DMS153 treated with DMSO at 0.1 percent for 48 hours (cell line): ENCODE data around the gene HSD17B8.

Experiments used
- DNase-seq: peaks from one replicate; lab custom pipeline; 2025; ENCODE audit not compliant: unreplicated experiment; lab: John Stamatoyannopoulos, UW

HSD17B8 gene

DNA sequence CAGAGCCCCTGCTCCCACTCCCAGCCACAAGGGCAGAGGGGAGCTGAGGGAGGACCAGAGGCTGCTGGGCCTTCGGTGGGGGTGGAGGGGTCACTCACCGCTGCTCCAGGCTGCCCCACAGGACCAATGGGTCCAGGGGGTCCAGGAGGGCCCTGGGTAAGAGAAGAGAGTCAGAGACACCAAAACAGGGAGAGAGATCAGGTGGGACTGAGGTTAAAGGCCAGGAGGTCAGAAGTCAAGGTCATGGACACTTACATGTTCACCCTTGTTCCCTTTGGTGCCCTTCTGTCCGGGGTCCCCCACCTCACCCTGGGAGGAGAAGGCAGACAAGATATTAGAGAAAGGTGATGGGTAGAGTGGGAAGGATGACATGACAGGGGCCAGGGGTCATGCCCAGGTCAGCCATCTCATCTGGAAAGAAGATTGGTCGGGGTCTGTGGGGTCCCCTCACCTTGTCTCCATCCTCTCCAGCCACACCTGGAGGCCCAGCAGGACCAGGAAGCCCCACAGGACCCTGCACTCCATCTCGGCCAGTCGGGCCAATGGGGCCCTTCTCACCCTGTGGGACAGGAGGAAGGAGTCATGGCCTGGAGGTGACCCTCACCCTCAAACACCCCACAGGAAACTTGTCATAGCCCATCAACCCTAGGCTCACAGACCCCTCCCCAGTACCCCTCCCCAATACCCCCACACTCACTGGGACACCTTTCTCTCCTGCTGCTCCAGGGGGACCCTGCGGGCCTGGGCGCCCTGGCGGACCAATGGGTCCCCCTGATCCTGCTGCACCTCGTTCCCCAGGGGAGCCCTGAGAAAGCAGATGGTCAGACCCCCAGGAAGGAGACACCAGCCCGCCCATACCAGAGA is 33.2 kb upstream of the HSD17B8 start:
- no peak for DNase-seq

DNA sequence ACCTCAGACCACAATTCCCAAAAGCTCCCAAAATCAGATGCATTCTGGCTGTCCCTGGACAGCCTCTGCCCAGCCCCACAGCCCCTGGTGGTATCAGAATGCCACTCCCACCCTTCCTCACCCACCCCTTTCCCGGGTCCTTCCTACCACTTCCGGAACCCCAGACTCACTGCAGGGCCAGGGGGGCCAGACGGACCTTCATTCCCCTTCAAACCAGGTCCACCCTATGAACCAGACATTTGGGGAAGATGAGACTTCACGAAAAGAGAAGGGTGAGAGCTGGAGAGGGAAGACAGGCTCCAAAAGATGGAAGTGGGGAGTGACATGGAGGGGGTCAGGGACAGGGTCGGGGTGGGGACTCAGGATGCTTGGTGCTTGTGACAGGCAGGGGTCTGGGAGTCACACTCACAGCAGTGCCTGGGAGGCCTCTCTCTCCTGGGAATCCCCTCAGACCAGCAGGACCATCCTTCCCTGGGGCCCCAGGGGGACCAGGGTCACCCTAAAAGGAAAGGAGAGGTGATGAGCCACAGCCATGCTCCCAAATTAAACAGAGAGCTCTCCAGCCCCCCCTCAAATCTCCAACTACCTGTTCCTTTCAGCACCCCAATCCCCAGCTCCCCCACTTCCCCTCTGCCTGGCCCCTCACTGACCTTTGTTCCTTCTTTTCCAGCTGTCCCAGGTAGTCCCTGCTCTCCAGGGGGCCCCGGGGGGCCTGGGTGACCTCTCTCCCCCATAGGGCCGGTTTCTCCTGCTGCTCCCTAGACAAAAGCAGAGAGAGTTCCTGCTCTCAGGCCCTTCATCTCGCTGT is 32.4 kb upstream of the HSD17B8 start:
- DNase-seq: no peak

DNA sequence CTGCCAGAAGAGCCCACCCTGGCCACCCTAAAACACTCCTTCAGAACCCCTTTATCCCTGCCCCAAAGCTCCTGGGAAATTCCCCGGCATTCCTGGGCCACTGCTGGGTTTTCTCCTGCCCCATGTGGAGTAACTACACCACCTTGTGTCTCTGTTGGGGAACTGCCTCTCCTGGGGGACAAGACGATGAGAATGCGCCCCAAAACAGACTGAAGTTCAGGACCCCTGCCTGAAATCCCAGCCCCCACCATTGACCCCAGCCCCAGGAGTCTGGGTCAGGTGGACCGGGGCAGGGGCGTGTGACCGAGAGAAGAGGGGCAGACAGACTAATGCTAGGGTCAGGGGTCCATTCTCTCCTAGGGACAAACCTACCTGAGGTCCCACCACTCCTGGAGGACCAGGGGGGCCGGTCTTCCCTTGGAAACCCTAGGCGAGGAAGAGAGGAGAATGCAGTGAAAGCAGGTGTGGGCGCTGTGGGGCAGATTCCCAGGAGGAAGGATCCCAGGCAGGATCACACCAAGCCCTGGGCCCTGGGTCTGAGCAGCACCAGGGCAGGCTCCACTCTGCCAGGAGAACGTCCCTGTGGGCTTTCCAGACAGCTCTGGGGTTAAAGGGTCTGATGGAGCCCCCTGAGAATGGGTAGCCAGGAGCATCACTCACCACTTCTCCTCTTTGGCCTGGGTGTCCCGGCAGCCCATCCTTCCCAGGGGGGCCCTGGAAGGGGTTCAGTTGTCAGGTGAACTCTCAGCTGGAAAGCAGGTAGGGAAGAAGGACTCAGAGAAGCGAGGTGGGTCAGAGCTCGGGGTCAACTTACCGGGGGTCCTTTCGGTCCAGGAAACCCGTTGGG is 31.5 kb upstream of the HSD17B8 start:
- no peak for DNase-seq

DNA sequence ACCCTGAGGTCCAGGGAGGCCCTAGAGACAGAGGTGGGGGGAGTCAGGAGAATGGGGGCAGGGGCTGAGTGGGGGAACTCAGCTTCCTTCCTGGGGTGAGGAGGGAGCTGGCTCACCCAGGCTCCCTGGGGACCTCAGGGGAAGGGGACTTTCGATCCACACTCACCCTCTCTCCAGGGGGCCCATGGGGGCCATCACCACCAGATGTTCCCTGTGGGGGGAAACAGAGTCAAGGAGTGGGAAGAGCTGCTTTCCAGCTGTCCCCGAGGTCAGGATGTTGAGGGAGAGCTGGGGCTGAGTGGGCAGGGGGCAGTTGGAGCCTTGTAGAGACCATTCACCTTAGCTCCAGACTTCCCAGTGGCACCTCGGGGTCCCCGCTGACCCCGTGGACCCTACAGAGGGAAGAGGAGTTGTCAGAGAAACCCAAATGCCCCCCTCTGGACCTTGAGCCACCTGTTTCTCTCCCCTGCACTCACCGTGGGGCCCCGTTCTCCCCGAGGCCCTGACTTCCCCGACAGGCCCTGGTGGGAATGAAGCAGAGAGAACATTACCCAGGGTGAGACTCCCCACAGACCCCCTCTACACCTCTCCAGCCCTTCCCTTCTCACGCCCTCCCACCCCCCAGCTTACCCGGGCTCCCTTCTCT is 30.8 kb upstream of the HSD17B8 start:
- DNase-seq: no peak

DNA sequence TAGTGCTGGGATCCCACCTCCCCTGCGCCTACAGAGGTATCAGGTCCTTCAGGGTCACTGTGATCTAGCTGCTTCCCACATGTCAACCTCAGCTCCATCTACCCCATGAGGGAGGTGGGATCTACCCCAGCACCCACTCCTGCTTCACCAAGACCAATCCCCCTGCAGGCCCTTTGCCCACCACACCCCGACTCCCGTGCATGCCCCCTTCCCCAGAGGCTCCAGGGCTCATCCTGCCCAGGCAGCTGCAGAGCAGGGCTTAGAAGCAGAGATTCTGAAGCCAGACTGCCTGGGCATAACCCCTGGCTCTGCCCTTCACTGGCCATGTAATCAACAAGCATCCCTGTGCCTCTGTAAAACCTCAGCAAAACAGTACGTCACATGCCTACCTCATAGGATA is 29.7 kb upstream of the HSD17B8 start:
- DNase-seq: no peak

DNA sequence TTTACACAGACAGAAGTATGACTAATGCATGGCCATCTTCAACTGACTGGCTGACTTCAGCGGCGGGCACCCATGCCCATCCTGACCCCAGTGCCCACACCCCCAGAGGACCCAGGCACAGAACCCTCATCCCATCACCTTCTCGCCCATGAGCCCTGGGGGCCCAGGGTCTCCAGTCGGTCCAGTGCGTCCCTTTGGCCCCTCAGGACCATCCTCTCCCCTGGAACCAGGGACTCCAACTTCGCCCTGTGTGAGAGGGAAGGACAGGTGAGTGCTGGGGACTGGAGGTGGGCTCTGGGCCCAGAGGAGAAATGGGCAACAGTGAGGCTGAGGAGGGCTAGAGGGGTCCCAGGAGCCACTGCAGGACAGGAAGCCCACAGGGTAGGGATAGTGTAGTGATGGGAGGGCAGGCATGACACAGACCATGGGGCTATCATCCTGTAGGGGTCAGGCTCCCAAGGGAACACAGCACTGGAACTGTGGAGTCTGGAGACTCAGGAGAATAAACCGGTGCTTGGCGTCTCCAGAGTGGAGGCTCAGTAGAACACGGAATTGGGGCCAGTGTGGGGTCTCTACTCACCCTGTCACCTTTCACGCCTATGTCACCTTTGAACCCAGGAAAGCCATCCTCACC is 28.9 kb upstream of the HSD17B8 start:
- no peak for DNase-seq

DNA sequence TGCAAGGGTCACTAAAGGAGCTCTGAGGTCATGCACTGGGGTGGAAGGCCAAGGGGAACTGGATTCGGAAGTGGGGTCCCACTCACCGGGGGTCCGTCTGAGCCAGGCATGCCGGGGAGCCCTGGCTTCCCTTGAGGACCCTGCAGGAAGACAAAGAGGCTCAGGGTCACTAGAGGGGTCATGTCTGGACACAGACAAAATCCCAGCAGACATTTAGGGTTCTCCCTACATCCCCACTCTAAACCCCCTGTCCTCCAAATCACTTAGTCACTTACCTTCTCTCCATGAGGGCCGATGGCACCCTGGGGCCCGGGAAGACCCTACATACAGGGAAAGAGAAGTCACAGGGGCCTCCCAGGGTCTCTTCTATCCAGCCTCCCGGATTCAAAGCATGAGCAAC is 27.5 kb upstream of the HSD17B8 start:
- no peak for DNase-seq

DNA sequence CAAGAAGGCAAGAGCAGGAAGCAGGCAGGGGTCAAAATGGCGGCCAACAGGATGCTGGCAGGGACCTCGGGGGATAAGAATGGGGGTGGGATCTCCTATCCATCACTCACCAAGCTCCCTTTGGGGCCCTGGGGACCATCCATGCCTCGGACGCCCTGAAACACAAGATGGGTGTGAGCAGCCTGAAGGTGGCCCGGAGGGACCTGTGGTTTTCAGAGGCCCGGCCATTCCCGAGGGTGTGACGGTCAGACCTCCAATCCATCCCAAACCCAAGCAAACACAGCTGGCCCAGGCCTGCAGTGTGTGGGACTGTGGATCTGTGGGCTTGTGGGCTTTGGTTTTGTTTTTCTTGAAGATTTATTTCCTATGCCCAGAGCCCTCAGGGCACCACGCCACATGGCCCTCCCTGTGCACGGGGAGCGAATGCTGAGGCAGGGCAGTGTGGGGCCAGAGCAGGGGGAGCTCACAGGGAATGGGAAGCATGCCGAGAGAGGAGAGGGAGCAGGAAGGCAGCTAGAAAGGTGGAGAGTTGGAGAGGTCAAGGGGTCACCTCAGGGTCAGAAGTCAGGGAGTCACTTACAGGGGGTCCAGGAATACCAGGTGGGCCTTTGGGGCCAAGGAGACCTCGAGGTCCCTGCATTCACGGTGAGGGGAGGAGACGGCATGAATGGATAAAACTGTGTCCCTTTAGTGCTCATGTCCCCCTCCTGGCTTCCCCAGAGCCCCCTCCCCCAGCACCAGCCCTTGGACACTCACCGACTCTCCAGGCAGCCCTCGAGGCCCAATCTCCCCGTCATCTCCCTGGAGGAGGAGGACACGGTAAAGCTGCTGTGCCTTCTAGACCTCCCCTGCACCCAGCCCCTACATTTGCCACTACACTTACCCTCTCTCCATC is 26.7 kb upstream of the HSD17B8 start:
- DNase-seq: no peak

DNA sequence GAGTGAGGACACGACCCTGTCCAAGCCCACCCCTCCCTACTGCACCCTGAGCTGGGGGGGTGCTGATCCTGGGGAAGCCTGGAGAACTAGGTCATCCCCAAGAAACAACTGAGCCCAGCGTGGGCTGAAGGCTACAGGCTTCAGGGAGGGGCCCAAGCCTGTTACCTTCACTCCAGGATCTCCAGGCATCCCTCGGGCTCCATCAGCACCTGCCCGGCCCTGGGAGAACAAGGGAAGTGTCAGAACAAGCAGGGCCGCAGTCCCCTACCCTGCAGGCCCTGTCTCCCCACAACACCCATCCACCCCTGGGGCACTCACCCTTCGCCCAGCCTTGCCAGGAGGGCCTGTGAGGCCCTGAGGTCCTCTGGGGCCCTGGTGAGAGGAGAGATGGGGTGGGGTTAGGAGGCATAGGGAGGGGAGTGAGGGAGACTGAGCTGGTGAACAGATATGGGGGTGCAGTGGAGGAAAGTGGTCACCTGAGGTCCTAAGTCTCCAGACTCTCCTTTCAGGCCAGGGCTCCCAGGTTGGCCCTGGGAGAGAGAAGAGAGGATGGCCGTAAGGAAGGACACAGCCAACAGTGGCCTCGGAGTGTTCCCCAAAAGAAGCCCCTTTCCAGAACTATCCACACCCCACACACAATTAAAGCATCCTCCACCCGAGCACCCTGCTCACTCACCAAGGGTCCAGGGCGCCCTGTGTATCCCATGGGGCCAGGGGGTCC is 25.5 kb upstream of the HSD17B8 start:
- no peak for DNase-seq

DNA sequence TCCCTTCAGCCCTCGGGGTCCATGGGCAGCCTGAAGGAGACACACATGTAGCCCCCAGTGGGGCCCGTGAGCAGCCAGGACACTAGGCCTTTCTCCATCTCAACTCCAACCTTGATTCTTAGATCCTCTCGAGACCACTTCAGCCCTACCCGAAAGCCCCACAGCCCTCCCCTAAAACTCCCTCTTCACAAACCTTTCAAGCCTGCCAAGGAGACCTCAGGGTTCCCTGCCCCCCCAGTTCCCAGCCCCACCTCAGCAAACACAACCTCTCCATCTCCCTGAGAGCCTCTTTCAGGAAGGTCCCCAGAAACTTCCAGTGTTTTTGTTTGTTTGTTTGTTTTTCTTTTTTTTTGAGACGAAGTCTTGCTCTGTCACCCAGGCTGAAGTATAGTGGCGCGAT is 23.3 kb upstream of the HSD17B8 start:
- DNase-seq: no peak

DNA sequence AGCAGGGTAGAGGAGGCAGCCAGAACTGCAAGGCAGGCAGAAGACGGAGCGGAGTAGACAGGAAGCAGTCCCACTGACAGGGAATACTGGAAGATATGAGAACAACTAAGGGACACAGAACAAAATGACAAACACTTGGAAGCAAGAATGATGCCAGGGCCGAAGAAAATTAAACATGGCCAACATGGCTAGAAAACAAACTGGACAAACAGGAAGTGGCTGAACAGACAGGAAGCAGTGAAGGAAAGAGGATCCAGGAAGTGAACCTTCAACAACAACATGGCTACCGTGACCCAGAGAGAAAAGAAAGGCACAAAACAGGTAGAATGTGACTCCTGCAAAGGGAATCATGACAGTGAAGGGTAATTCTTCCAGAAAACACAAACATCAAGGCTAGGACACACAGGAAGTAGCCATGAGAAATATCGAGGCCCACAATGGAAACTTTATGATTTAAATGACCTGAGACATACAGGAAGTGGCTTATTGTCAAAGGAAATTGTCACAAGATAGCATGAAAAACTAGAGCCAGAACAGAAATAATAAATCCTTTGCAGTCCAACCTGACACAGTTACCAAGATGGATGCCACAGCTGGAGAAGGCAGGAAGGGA is 21.3 kb upstream of the HSD17B8 start:
- no peak for DNase-seq

DNA sequence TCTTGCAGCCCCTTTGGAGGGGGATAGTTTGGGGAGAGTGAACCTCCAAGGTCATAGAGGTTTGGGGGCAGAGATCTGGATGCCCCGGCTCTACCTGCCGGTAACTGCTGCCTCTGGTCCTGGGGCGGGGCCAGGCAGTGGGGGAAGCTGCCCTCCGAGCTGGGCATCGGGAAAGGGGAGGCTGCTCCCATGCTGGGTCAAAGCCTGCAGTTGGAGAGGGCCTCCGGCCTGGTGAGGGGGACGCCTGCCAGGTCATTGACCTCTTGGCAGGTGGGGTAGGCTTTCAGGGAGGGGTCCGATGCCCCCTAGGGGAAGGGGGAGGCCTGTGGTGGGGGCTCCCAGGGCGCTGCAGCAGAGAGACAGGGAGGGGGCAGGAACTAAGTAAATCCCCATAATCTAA is 19.3 kb upstream of the HSD17B8 start:
- no peak for DNase-seq

DNA sequence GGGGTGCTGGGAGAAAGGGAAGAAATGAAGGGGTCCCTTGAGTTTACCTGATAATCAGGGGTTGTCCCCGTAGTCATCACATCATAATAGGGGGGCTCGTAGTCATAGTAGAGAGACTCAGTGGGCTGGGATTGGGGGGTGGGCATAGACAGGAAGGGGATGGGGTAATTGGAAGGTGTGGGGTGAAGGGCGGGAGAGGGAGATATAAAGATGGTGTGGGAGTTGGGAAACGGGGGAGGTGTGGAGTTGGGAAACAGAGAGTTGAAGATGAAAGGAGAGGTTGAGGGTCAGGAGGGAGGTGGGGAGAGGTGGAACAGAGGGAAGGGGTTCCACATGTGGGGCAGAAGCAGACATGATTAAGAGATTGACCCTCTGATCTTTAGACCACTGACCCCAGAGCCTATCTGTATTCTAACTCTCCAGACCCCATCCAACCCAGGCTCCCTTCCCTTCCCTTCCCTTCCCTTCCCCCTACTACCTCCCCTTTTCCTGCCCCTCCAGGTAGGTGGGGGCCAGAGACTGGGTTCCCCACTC is 18.7 kb upstream of the HSD17B8 start:
- no peak for DNase-seq

DNA sequence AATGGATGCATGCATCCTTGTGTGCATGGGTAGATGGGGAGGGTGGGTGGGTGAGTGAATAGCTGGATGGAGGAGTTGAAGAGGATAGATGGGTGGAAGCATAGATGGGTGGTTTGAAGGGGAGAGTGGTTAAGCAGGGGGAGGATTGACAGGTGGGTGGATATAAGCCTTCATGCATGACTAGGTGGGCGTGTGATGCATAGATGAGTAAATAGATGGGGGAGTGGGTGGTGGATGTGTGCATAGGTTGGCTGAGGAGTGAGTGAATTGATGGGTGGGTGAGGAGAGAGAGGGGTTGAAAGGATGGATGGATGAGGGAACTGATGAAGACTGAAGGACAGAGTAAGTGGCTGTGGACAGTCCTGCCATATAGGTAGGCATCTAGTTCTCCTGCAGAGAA is 16.6 kb upstream of the HSD17B8 start:
- no peak for DNase-seq

DNA sequence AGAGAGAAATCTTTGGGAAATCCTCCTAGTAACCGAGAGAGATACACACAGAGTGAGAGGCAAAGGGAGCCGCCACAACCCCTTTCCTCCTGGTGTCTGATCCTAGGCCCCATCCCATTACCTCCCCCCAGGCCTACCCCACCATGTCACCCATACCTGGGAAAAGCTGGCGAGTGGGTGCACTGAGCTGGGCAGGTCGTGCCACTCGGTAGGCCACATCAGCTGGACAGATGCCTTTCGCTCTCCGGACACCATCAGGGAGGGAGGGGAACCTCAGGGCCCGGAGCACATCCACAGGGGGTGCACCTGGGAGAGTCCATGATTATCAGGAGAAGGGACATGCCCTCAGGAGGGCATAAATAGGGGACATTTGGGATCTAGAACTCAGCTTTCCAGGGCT is 15.3 kb upstream of the HSD17B8 start:
- no peak for DNase-seq

DNA sequence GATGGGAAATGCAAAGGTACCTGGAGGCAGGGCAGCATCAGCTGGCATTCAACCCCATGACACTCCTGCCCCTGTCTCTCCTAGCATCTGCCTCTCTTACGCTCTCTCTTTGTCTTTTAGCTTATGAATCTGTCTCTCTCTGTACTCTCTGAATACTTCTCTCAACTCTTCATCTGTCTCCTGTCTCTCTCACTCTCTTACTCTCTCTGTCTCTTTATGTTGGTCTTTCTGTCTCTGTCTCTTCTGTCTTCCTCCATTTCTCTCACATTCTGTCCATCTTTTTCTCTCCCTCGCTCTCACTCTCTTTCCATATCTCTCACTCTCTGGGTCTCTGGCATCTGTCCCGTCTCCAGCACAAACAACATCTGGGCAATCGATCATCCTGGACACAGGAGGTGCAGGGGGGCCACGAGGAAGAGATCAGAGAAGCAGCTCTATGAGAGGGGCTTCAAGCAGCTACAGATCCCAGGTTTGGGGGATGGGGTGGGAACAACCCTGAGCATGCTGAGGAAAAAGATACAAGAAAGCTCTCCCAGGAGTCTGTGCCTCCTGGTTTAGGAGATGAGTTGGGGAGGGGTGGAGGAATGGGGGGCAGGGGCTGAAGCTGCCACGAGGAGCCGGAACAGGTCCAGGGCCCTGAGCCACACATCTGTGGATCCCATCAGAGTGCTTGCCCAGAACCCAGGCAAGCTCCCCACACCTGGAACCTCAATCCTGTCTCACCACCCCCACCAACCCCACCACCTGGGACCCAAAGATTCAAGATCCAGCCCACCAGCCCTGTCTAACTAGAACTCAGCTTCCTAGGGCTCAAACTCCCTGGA is 14.6 kb upstream of the HSD17B8 start:
- no peak for DNase-seq

DNA sequence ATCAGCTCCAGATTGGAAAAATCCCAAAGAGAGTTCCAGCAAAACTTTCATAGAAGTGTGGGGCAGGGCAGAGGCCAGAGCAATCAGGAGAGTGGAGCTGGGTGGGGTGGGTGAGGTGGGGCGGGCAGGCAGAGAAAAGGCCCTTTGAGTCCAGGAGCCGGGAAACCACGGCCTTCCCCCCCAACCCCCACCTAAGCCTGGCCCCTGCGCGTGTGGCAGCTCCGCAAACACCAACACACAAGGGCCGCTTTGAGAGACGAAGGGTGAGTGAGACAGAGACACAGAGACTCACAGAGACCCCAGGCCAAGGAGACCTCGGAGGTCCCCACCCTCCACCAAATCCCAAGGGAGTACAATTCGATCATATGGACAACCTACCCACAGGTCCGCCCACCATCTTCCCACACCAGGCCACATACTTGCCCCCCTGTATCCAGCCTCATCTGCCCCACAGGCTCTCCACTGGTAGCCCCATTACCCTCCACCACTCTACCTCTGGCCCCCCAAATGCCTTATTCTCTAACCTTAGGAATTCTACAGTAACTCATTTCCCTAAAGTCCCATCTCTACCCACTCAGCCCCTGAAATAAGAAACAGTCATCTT is 13.8 kb upstream of the HSD17B8 start:
- no peak for DNase-seq
